SU-DHL-6 (cell line): ENCODE results near the gene C15orf62.

Experiments
- H2AFZ ChIP-seq: fragments of 200-600 bp; sonication (generic); 2 replicates; pipeline ENCODE4 v1.6.1; 2014; ENCODE audit warnings: low read depth, mild to moderate bottlenecking, moderate library complexity, mixed read lengths, antibody characterized with exemption, low read length; ENCODE audit not compliant: severe bottlenecking
- H3F3A ChIP-seq: fragments of 200-600 bp; shearing (Covaris generic); 2 replicates; pipeline ENCODE4 v1.6.0; 2016; ENCODE audit warnings: antibody characterized with exemption, mild to moderate bottlenecking; ENCODE audit not compliant: insufficient read depth
- H3K27ac ChIP-seq: fragments of 200-600 bp; sonication (generic); 2 replicates; pipeline ENCODE4 v1.5.1; 2016; ENCODE audit warnings: low read depth, mild to moderate bottlenecking, low read length, moderate library complexity, mixed read lengths
- H3K27me3 ChIP-seq: fragments of 200-600 bp; sonication (generic), shearing (Covaris generic); 2 replicates; pipeline ENCODE4 v1.6.0; 2014; ENCODE audit warnings: mild to moderate bottlenecking, low read length
- H3K36me3 ChIP-seq: fragments of 200-600 bp; sonication (generic); 2 replicates; pipeline ENCODE4 v1.6.1; 2014; ENCODE audit warnings: mild to moderate bottlenecking, low read length, mixed read lengths
- H3K4me2 ChIP-seq: fragments of 300-600, 200-600 bp; shearing (Covaris generic), sonication (generic); 2 replicates; pipeline ENCODE4 v1.6.0; 2014; ENCODE audit warnings: low read length, low read depth, mild to moderate bottlenecking; ENCODE audit not compliant: poor library complexity, severe bottlenecking
- H3K4me3 ChIP-seq: fragments of 200-600 bp; sonication (generic); 2 replicates; pipeline ENCODE4 v1.5.1; 2014; ENCODE audit warnings: antibody characterized with exemption, low read length, mild to moderate bottlenecking, mixed read lengths; ENCODE audit not compliant: insufficient read depth, poor library complexity, severe bottlenecking
- H3K79me2 ChIP-seq: fragments of 200-600 bp; sonication (generic); 2 replicates; pipeline ENCODE4 v1.6.1; 2014; ENCODE audit warnings: mild to moderate bottlenecking, low read length, moderate library complexity; ENCODE audit not compliant: insufficient read depth
- H3K9ac ChIP-seq: fragments of 200-600 bp; sonication (generic); 2 replicates; pipeline ENCODE4 v1.7.0; 2014; ENCODE audit warnings: mild to moderate bottlenecking, low read length
- H3K9me2 ChIP-seq: fragments of 200-600 bp; sonication (generic); replicated peaks from 2 replicates; pipeline ENCODE4 v1.6.1; 2014; ENCODE audit warnings: low read length; ENCODE audit not compliant: insufficient read depth
- H3K9me3 ChIP-seq: fragments of 200-600 bp; sonication (generic); 2 replicates; pipeline ENCODE4 v1.6.1; 2014; ENCODE audit warnings: low read length, mixed read lengths; ENCODE audit not compliant: insufficient read depth
- H4K20me1 ChIP-seq: fragments of 200-600 bp; sonication (generic); 2 replicates; pipeline ENCODE4 v1.6.1; 2014; ENCODE audit warnings: low read depth, mild to moderate bottlenecking, antibody characterized with exemption, low read length, moderate library complexity, mixed read lengths
- EZH2phosphoT487 ChIP-seq: fragments of 200-600 bp; sonication (generic), shearing (Covaris generic); conservative IDR thresholded peaks from 2 replicates; pipeline ENCODE4 v1.6.1; 2018; ENCODE audit warnings: mild to moderate bottlenecking, antibody characterized with exemption, low read length, moderate library complexity, mixed read lengths
- TF ChIP-seq, protein P1 (sequence below): fragments of 200-600 bp; sonication (generic); IDR thresholded peaks from one replicate; pipeline ENCODE4 v1.5.1; 2017; ENCODE audit warnings: antibody characterized with exemption, mild to moderate bottlenecking, low read length, moderate library complexity; ENCODE audit not compliant: insufficient read depth, poor library complexity, severe bottlenecking

C15orf62 gene

DNA sequence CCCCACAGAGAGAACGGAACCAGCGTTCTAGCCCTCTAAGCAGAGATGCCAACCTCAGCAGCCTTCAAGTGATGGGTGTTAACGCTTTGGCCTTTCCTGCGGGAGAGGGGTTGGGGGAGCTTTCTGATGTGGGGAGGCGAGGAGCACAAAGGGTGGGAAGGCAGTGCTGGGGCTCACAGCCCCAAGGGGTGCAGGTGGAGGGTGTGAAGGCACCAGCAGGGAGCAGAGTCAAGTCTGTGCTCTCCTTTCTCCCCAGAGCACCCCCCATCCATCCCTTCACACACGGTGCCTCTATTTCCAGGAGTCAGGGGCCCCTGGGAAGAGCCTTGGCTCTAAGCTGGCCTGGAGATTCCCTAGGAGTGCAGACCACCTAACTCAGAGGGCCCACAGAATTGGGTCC lies 4.1 kb downstream of the C15orf62 start:
- Histone ChIP-seq H3K79me2 (no peaks in the 10 kb centered on the region), H3K9me3 (no peaks in the 10 kb centered on the region), H3K36me3 (no peaks in the 10 kb centered on the region), H3K9me2 (no peaks in the 10 kb centered on the region), H3K4me2 (no peak overlapping the region), H3K27ac (no peak overlapping the region), H3F3A (peaks cover 19% of the 10 kb centered on the region), H3K27me3 (no peaks in the 10 kb centered on the region), H4K20me1 (no peaks in the 10 kb centered on the region), H2AFZ (no peak overlapping the region), H3K9ac (no peak overlapping the region), H3K4me3 (no peak overlapping the region)
- TF ChIP-seq, protein P1, sequence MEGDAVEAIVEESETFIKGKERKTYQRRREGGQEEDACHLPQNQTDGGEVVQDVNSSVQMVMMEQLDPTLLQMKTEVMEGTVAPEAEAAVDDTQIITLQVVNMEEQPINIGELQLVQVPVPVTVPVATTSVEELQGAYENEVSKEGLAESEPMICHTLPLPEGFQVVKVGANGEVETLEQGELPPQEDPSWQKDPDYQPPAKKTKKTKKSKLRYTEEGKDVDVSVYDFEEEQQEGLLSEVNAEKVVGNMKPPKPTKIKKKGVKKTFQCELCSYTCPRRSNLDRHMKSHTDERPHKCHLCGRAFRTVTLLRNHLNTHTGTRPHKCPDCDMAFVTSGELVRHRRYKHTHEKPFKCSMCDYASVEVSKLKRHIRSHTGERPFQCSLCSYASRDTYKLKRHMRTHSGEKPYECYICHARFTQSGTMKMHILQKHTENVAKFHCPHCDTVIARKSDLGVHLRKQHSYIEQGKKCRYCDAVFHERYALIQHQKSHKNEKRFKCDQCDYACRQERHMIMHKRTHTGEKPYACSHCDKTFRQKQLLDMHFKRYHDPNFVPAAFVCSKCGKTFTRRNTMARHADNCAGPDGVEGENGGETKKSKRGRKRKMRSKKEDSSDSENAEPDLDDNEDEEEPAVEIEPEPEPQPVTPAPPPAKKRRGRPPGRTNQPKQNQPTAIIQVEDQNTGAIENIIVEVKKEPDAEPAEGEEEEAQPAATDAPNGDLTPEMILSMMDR = no peak
- no peak for TF ChIP-seq EZH2phosphoT487

GRCh38 chr15:40775007-40775406 lies 5.2 kb downstream of the C15orf62 start:
- H3K4me3 ChIP-seq = no peak overlapping the region
- no peak overlapping the region for H3K4me2 ChIP-seq
- H4K20me1 ChIP-seq = no peaks in the 10 kb centered on the region
- H3K36me3 ChIP-seq = no peaks in the 10 kb centered on the region
- no peaks in the 10 kb centered on the region for H3K9me2 ChIP-seq
- H3K9ac ChIP-seq = no peak overlapping the region
- H3K27me3 ChIP-seq = no peaks in the 10 kb centered on the region
- H3K79me2 ChIP-seq = peaks cover 2% of the 10 kb centered on the region; the same call in 1 of the 2 replicates
- no peak overlapping the region for H2AFZ ChIP-seq
- peaks cover 8% of the 10 kb centered on the region for H3F3A ChIP-seq
- TF ChIP-seq, protein P1 = no peak
- TF ChIP-seq EZH2phosphoT487 = no peak
- no peak overlapping the region for H3K27ac ChIP-seq
- no peaks in the 10 kb centered on the region for H3K9me3 ChIP-seq

GRCh38 chr15:40775740-40776536 lies 6.2 kb downstream of the C15orf62 start:
- H3K36me3 ChIP-seq = no peaks in the 10 kb centered on the region
- H3K9ac ChIP-seq = no peak overlapping the region
- no peak overlapping the region for H3K4me2 ChIP-seq

More at GRCh38 chr15:40775740-40776536, 6.2 kb downstream of the C15orf62 start:
- Histone ChIP-seq H3K79me2 (peaks cover 3% of the 10 kb centered on the region; the same call in 1 of the 2 replicates), H3K9me2 (no peaks in the 10 kb centered on the region), H3K4me3 (no peak overlapping the region), H3K27ac (no peak overlapping the region), H3K27me3 (no peaks in the 10 kb centered on the region), H3K9me3 (no peaks in the 10 kb centered on the region), H2AFZ (no peak overlapping the region), H3F3A (no peaks in the 10 kb centered on the region), H4K20me1 (no peaks in the 10 kb centered on the region)
- no peak for TF ChIP-seq EZH2phosphoT487
- TF ChIP-seq, protein P1 = no peak
